ENCODE data around the gene TULP4.
A peak's percentile ranks its signal among the peaks of the same experiment; 100 is the strongest.
"Not testable (repeated sequence)": the region's sequence is repeated elsewhere in the genome, so short reads cannot be mapped to it uniquely, and the experiment has no call there.

The TULP4 gene

GRCh38 chr6:158517581-158517980 is 205.3 kb downstream of the TULP4 start:
- no peak overlapping the region for H3K4me3 ChIP-seq (ENCODE audit: control insufficient read depth, low read depth, low read length)
- TF ChIP-seq, protein P1, sequence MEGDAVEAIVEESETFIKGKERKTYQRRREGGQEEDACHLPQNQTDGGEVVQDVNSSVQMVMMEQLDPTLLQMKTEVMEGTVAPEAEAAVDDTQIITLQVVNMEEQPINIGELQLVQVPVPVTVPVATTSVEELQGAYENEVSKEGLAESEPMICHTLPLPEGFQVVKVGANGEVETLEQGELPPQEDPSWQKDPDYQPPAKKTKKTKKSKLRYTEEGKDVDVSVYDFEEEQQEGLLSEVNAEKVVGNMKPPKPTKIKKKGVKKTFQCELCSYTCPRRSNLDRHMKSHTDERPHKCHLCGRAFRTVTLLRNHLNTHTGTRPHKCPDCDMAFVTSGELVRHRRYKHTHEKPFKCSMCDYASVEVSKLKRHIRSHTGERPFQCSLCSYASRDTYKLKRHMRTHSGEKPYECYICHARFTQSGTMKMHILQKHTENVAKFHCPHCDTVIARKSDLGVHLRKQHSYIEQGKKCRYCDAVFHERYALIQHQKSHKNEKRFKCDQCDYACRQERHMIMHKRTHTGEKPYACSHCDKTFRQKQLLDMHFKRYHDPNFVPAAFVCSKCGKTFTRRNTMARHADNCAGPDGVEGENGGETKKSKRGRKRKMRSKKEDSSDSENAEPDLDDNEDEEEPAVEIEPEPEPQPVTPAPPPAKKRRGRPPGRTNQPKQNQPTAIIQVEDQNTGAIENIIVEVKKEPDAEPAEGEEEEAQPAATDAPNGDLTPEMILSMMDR (IDR thresholded peaks at IDR 0.05; ENCODE audit: control insufficient read depth, insufficient read depth, low read depth, low read length, missing control alignments): no peak
- DNase-seq (ENCODE audit: low read depth): no peak

DNA sequence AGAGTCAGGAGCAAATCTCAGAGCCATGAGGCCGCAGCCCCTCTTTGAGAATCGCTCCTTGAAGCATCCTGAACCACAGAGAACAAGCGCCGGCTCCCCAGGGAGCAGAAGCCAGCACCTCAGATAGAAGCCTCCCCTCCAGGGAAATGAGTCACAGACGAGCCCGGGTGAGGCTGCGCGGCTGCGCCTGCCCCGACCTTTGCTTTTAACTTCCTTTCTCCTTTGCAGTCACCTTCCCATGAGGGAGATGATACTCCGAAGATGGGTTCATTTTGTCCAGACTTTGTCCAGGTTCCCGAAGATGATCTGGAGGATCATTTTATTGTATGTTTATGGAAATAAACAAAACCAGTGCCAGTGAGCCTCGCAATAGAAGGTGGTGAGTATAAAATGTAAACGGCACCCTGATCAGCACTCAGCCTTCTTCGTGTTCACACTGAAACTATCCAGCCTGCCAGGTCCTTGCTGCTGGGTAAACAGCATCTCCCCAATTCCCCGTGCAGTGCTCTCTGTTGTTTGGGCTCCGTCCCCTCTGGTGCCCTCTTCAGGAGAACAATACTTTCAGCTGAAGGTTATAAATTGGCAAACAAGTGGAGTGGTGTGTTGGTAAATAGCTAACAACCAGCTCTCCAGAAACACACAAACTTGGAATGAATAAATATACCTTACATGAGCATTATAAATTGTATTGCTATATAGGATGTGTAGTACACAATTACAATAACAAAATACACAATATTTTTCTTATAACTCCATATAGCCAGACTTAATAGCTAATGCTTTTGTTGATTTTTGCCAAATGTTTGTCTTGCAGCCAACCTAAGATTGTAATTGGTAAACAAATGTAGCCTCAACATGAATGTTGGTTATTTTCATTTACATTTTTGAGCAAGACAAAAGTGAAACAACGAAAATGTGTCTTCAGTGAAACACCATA is 206.2 kb downstream of the TULP4 start:
- H3K4me3 ChIP-seq (ENCODE audit: control insufficient read depth, low read depth, low read length): peak overlapping the region; percentile 26
- TF ChIP-seq, protein P1 (IDR thresholded peaks at IDR 0.05; ENCODE audit: control insufficient read depth, insufficient read depth, low read depth, low read length, missing control alignments): peak; percentile 74
- peak; percentile 57 for DNase-seq (ENCODE audit: low read depth)

- no peak overlapping the region for H3K4me3 ChIP-seq (ENCODE audit: control insufficient read depth, low read depth, low read length)
- TF ChIP-seq, protein P1 (IDR thresholded peaks at IDR 0.05; ENCODE audit: control insufficient read depth, insufficient read depth, low read depth, low read length, missing control alignments): no peak
- no peak for DNase-seq (ENCODE audit: low read depth)
Measured at GRCh38 chr6:158519300-158519699, 207.0 kb downstream of the TULP4 start.

GRCh38 chr6:158519761-158520160 is 207.5 kb downstream of the TULP4 start:
- no peak for DNase-seq (ENCODE audit: low read depth)
- TF ChIP-seq, protein P1 (IDR thresholded peaks at IDR 0.05; ENCODE audit: control insufficient read depth, insufficient read depth, low read depth, low read length, missing control alignments): no peak
- no peak overlapping the region for H3K4me3 ChIP-seq (ENCODE audit: control insufficient read depth, low read depth, low read length)

- not testable (repeated sequence) for H3K4me3 ChIP-seq (ENCODE audit: control insufficient read depth, low read depth, low read length); DNase-seq (ENCODE audit: low read depth)
Measured at GRCh38 chr6:158520975-158521374, 208.7 kb downstream of the TULP4 start.

- TF ChIP-seq, protein P1 (IDR thresholded peaks at IDR 0.05; ENCODE audit: control insufficient read depth, insufficient read depth, low read depth, low read length, missing control alignments): no peak
- no peak for DNase-seq (ENCODE audit: low read depth)
- no peak overlapping the region for H3K4me3 ChIP-seq (ENCODE audit: control insufficient read depth, low read depth, low read length)
Measured at GRCh38 chr6:158521759-158522158, 209.5 kb downstream of the TULP4 start.

DNA sequence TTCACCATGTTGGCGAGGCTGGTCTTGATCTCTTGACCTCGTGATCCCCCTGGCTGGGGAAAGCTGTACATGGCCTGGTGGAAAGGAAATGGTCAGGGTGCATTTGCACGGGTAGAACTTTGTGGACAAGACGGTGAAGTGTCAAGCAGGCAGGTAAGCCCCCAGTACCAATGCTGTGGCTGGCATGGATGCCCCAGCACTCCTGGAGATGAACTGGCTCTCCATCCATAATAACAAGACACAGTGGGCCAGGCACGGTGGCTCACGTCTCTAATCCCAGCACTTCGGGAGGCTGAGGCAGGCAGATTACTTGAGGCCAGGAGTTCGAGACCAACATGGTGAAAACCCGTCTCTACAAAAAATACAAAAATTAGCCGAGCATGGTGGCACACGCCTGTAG is 210.4 kb downstream of the TULP4 start:
- no peak overlapping the region for H3K4me3 ChIP-seq (ENCODE audit: control insufficient read depth, low read depth, low read length)
- TF ChIP-seq, protein P1 (IDR thresholded peaks at IDR 0.05; ENCODE audit: control insufficient read depth, insufficient read depth, low read depth, low read length, missing control alignments): no peak
- DNase-seq (ENCODE audit: low read depth): no peak
